Fibroblast of the conjunctiva (primary cell): ENCODE measurements around the gene CHI3L2.

Source experiments
- DNase-seq: peaks from one replicate; pipeline ENCODE4 v3.0.0-alpha.2; 2010; ENCODE audit warnings: low read depth

The CHI3L2 gene

DNA sequence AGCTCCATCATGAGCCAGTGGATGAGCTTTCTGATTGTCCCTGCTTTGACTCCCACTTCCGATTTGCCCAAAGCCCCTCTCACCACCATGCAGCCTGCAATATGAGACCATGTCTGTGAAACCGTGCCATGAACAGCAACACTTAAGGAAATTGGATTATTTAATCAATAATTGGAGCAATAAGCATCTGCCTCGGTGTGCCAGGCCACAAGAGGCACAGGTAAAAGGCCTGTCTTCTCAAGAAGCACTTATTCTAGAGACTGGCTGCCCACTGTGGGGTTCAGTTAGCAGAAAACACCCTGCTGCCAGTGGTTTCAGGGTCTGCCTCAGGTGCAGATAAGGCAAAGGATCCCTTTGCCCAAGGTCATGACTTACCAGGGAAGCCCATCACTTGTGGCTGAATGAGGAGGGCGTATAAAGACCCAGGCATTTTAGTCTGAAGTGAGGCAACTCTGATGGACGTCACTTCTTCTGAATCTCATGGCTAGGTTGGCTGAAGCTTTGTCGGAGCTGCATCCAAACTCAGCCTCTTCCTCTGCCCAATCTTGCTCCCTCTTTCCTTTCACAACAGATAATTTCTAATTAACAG, 7.1 kb upstream of the CHI3L2 start:
- DNase-seq: no peak

- no peak for DNase-seq
Observed at GRCh38 chr1:111221276-111221632, 6.3 kb upstream of the CHI3L2 start.

DNA sequence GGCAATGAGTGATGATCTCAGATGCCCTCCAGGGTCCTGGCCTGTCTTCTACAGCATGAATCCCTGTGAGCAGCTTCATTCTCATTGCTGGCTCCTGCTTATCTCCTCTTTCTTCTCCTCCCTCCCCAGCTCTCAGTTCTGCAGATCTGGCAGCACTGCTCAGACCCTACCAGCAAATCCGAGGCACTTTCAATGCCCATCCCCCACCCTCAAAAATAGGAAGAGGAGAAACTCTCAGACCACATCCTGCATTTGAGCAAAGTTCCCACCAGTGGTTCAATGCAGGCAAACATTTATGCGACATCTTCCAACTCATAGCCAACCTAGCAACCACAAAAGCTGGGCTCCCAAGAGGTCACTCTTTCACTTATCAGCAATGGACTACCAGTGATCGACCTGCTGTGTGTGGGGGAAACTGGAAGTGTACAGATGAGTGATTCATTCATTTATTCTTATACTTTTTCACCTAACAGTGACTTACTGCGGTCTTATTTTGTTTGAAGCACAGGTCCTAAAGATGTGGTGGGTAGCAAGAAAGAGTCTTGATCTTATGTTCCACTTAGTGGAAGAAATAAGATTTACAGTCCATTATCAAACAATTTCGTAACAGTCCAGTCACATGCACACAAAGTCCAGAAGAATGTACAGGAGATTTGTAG, 5.8 kb upstream of the CHI3L2 start:
- DNase-seq: no peak

DNA sequence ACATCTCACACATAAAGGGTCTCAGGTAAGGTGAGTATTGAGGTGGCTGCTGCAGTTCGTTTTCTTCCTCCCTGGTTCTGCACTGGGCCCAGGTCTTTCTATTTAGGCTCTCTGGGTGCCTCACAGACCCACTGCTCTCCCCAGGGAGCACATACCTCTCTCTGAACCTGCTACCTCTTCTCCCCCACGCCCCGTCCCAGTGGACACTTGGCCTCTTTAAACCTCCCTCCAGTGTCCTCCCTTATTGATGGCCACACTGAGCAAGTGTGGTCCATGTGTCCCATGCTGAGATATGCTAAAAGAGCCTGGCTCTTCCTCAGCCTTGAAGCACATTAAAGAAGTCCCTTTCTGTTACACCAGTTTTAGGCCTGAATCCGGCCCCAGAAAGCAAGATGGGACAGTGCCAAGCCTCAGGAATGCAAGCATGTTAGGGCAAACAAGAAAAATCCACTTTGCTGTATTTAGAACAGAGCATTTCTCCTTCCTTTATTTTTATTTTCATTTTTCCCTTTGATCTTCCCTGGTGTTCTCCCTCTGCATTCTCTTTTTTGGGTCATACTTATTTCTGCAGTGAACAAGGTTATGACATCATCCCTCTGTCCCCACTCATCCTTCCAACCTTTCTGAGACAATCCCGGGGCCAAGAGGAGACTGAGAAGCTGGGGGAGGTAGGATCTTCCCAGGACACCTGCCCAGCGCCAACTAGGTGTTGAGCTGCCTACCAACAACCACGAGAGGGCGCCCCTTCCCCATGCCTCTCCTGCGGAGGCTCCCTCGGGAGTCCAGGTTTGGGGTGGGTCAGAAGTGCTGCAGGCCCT, 5.0 kb upstream of the CHI3L2 start:
- peak; percentile 29 for DNase-seq

DNA sequence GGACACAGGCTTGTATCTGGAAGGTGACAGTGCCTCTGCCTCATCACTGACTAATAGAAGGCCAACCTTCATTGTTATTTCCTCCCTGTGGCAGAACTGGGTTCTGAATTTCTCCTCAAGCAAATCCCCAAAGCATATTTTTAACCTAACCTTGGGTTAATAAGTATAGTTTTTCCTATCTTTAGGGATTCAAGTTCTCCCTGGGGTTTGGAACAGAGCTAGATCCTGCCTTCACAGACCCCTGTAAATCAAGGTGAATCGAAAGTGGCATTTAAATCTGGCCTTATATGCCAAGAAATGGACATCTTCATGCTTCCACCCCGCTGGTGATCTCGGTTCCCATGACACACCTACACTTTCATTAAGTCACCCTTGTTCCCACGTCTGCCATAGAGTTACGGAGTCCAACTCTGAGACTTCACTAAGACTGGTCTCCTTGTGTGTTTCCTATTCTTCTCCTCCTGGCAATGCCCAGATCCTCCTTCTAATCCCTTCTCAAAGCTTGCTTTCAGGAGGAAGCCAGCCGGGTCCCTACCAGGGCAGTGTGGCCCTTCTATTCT, 4.3 kb upstream of the CHI3L2 start:
- no peak for DNase-seq

- DNase-seq: no peak
Observed at GRCh38 chr1:111225091-111225490, 2.4 kb upstream of the CHI3L2 start.

GRCh38 chr1:111225717-111226400, 1.7 kb upstream of the CHI3L2 start:
- DNase-seq: no peak

- peak; percentile 82 for DNase-seq
Observed at GRCh38 chr1:111227851-111228747, 586 bp downstream of the CHI3L2 start.

DNA sequence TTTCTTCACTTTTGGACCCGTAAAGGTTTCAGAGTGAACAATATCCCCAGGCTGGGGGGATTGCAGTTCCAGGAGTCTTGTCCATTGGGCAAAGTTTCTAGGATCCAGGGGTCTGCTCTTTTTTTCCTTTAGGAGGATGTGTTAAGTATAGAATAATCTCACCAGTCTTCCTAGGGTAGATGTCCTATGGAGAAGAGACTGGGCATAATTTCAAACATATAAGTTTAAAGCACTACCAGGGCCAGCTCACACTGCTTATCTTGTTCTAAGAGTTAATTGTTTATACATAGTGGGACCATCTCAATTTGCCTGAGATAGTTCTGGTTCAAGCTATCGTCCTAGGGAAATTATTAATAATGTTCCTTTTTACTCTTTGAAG, 1.2 kb downstream of the CHI3L2 start:
- DNase-seq: no peak

DNA sequence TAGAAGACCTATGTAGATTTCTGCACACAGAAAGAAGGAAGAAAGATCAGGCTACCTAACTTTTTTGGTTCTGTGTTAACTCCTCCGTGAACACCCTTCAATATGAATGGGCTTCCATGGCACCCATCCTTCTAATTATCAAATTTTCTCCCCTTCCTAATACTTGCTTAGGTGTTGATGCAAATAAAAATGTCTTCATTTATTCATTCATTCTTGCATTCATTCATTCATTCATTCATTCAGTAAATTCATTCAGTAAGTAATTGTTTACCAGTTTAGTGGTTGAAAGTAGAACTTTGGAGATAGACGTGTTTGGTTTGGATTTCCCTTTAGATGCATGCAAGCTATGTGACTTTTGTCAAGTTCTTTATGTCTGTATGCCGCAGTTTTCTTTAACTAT, 4.6 kb downstream of the CHI3L2 start:
- no peak for DNase-seq

DNA sequence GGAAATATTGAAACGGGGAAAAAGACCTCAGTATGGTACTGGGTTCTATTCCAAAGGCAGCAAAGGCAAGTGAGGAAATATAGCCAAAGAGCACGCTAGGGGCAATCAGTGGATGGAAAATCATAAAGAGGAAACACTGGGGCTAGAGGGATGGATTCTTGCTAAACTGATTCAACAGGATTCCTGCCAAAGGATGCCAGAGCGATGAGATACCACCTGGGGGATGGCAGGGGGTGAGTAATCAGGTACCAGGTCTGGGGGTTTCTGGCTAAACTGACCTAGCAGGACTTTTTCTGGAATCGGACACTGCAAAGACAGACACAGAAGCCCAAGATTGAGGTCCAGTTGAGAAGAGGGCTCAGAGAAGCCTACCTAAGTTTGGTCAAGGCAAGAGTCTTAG, 6.7 kb downstream of the CHI3L2 start:
- DNase-seq: no peak

DNA sequence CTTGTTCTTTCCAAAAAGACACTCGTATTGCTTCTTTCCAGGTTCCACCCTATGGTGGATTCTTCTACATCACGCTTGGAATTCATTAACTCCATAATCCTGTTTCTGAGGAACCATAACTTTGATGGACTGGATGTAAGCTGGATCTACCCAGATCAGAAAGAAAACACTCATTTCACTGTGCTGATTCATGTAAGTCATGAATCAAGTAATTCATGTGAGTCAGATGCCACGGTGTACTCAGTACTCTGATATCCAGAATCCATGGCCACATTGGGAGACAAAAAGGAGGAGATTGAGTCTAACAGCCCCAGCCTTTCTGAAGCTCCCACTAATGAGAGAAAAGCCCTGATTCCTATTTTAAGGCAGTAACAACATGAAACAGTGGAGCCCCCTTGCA, 7.4 kb downstream of the CHI3L2 start:
- no peak for DNase-seq

- DNase-seq: no peak
Observed at GRCh38 chr1:111236379-111236778, 8.9 kb downstream of the CHI3L2 start.

DNA sequence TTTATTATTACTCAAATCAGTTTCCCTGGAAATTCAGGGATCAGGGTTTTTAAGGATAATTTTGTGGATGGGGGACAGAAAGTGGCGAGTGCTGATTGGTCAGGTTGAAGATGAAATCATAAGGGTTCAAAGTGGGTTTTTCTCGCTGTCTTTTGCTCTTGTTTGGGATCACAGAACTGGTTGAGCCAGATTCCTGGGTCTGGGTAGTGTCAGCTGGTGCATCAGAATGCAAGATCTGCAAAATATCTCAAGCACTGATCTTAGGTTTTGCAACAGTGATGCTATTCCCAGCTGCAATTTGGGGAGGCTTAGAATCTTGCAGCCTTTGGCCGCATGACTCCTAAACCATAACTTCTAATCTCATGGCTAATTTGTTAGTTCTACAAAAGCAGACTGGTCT, 9.3 kb downstream of the CHI3L2 start:
- DNase-seq: no peak

DNA sequence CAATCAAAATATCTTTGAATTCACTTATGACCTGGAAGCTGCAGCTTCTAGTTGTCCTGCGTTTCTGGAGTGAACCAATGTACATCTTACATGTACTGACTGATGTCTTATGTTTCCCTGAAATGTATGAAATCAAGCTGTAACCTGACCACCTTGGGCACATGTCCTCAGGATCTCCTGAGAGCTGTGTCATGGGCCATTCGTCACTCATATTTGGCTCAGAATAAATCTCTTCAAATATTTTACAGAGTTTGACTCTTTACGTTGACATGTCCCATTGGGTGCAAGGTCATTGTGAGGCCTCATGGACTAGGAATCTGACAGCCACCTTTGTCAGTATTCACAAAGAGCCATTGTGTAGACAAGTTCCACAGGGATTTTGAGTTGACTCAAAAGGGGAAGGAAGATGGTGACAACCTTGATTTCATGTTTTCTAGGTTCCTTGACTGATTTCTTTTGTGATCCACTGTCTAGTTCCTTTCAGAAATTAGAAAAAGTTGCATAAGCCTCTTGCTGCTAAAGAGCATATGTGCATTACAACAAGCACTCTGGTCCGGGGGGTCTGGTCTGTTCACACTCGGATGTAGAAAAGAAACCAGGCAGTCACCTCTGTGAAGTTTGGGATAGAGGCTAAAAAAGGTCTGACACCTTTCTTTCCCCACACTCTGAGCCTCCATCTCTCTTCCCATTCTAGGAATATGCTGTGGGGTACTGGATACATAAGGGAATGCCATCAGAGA, 10.7 kb downstream of the CHI3L2 start:
- no peak for DNase-seq

GRCh38 chr1:111241797-111242196, 14.3 kb downstream of the CHI3L2 start:
- DNase-seq: no peak

DNA sequence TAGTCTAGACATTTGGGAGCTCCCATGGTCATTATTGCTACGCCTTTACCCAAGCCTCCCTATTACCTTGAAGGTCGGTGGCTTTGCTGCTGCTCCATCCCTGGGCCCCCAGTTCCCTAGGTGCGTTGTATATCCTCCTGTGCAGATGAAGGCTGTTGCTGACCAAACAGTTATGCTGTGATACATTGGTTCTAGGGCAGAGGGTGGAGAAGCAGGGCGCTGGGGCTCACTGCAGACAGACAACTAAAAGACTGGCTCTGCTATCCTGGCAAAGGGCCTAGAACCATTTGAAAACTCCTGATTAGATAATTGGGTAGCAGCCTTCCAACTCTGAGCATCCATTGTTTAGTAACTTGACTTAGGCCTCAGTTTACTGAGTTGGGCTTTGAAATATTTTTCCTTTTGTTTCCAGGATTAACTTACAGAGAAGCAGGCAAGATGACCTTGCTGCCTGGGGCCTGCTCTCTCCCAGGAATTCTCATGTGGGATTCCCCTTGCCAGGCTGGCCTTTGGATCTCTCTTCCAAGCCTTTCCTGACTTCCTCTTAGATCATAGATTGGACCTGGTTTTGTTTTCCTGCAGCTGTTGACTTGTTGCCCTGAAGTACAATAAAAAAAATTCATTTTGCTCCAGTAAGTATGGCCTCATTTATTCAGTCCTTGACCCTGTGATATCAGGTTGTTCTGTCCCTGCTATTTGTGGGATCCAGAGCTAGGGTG, 15.5 kb downstream of the CHI3L2 start:
- no peak for DNase-seq

- DNase-seq: no peak
Observed at GRCh38 chr1:111247125-111247838, 19.8 kb downstream of the CHI3L2 start.

- no peak for DNase-seq
Observed at GRCh38 chr1:111249960-111250359, 22.4 kb downstream of the CHI3L2 start.
